SIG-M5 treated with dmso at 0.1 percent for 504 hours (cell line): Measurements from ENCODE around the gene JARID2.

Source experiments
- DNase-seq: peaks from one replicate; lab custom pipeline; 2025; ENCODE audit not compliant: unreplicated experiment; lab: John Stamatoyannopoulos, UW

The JARID2 gene

GRCh38 chr6:15555101-15556038 is 309.5 kb downstream of the JARID2 start:
- DNase-seq, result no peak

- DNase-seq, result no peak
Observed at GRCh38 chr6:15556711-15557110, 310.8 kb downstream of the JARID2 start.

- DNase-seq, result no peak
Observed at GRCh38 chr6:15557174-15557573, 311.3 kb downstream of the JARID2 start.

GRCh38 chr6:15560713-15561112 is 314.8 kb downstream of the JARID2 start:
- no peak for DNase-seq

GRCh38 chr6:15561447-15562199 is 315.8 kb downstream of the JARID2 start:
- DNase-seq, result no peak

- DNase-seq, result no peak
Observed at GRCh38 chr6:15562977-15563376, 317.1 kb downstream of the JARID2 start.

GRCh38 chr6:15569035-15569995 is 323.4 kb downstream of the JARID2 start:
- DNase-seq, result no peak

- no peak for DNase-seq
Observed at GRCh38 chr6:15570171-15570570, 324.3 kb downstream of the JARID2 start.
